GM12878 (cell line): ENCODE measurements around the gene ARHGDIA. TPM values are rescaled to one million over a fixed set of nuclear protein-coding genes. Genes with fewer than 3 reads are reported as not detected.

Source experiments
- ATAC-seq: fragments of 200-7000 bp; cut with Tn5 transposase; 3 replicates; pipeline ENCODE4 v1.9.1; 2020; ENCODE audit warnings: mild to moderate bottlenecking, moderate library complexity
- BruUV-seq: library from RNA; stranded (reverse); fragments of 400-500 nt; replicated peaks from 2 replicates; lab custom pipeline; 2021; lab: Mats Ljungman, UMichigan
- CTCF ChIA-PET: fragments of 300-600 bp; sonication (Branson Sonifier 250); formaldehyde crosslinking; extraction: SDS; loops from one replicate; lab custom pipeline; 2021; ENCODE audit warnings: inconsistent platforms; lab: Yijun Ruan, JAX
- POLR2A ChIA-PET: fragments of 350-600 bp; formaldehyde crosslinking; extraction: SDS; loops from one replicate; lab custom pipeline; 2021; ENCODE audit warnings: inconsistent platforms; lab: Charles Lee
- RAD21 ChIA-PET: fragments of 300-600 bp; sonication (Branson Sonifier 250); formaldehyde crosslinking; loops from one replicate; lab custom pipeline; 2023; ENCODE audit warnings: antibody characterized with exemption; ENCODE audit not compliant: unreplicated experiment; lab: Charles Lee
- SMC1A ChIA-PET: fragments of 300-600 bp; sonication (Branson Sonifier 250); formaldehyde crosslinking; loops from one replicate; lab custom pipeline; 2023; ENCODE audit not compliant: unreplicated experiment, uncharacterized antibody; lab: Charles Lee
- DNase-seq: peaks from one replicate; pipeline ENCODE4 v3.0.0-alpha.2; 2011; ENCODE audit warnings: low read depth, low spot score
- FAIRE-seq: peaks from 3 replicates; lab custom pipeline; 2011; peaks lifted over from hg19 to GRCh38; lab: Jason Lieb, UNC
- H2AFZ ChIP-seq: 2 replicates; pipeline ENCODE4 v1.6.0; 2011; ENCODE audit warnings: low read depth, low read length, control low read depth; ENCODE audit not compliant: control insufficient read depth
- H3K27ac ChIP-seq: 2 replicates; pipeline ENCODE4 v1.5.1; 2011; ENCODE audit warnings: control low read depth; ENCODE audit not compliant: control insufficient read depth, insufficient read depth
- H3K27me3 ChIP-seq, 2 experiments: replicated peaks in 1 of 2; 2 replicates each; pipeline versions ENCODE4 v1.6.0 to v1.6.1; 2011; ENCODE audit warnings: low read length in 1 of 2; ENCODE audit not compliant: control insufficient read depth in 2 of 2, insufficient read depth in 2 of 2
- H3K36me3 ChIP-seq, 2 experiments: 2 replicates each; pipeline ENCODE4 v1.5.1; 2011; ENCODE audit warnings: low read length in 1 of 2; ENCODE audit not compliant: control insufficient read depth in 2 of 2, insufficient read depth in 2 of 2
- H3K4me1 ChIP-seq: 2 replicates; pipeline ENCODE4 v1.6.1; 2011; ENCODE audit warnings: mild to moderate bottlenecking, low read length, moderate library complexity, mixed read lengths; ENCODE audit not compliant: control insufficient read depth, insufficient read depth
- H3K4me2 ChIP-seq: 2 replicates; pipeline ENCODE4 v1.6.0; 2011; ENCODE audit warnings: control low read depth; ENCODE audit not compliant: control insufficient read depth, insufficient read depth
- H3K4me3 ChIP-seq: fragments of 200-600 bp; sonication (generic); 2 replicates; pipeline ENCODE4 v1.5.1; 2016
- H3K79me2 ChIP-seq: 2 replicates; pipeline ENCODE4 v1.6.0; 2011; ENCODE audit warnings: low read length; ENCODE audit not compliant: control insufficient read depth, insufficient read depth
- H3K9ac ChIP-seq: 2 replicates; pipeline ENCODE4 v1.8.0; 2011; ENCODE audit warnings: low read length, control low read depth, mixed read lengths; ENCODE audit not compliant: control insufficient read depth, insufficient read depth
- H3K9me3 ChIP-seq: replicated peaks from 3 replicates; pipeline ENCODE4 v1.5.1; 2011; ENCODE audit warnings: mild to moderate bottlenecking, low read length; ENCODE audit not compliant: control insufficient read depth, insufficient read depth
- H4K20me1 ChIP-seq: 2 replicates; pipeline ENCODE4 v1.6.0; 2011; ENCODE audit not compliant: control insufficient read depth, insufficient read depth
- RCOR1 ChIP-seq: conservative IDR thresholded peaks from 2 replicates; pipeline ENCODE4 v1.6.1; 2012; ENCODE audit warnings: low read depth, low read length, improper control_type of control experiment
- ZNF274 ChIP-seq: IDR thresholded peaks from one replicate; pipeline ENCODE4 v1.8.0; 2011; ENCODE audit not compliant: insufficient read length, insufficient read depth
- ZNF687 ChIP-seq: fragments of 450-650 bp; IDR thresholded peaks from 2 replicates; pipeline ENCODE4 v1.6.1; 2017; ENCODE audit warnings: mild to moderate bottlenecking, moderate library complexity
- WGBS: methylation state at CpG from one replicate; pipeline ENCODE4 v1.1.6; 2016; ENCODE audit warnings: low lambda C conversion rate; ENCODE audit not compliant: insufficient replicate concordance, insufficient coverage; ENCODE audit errors: missing lambda C conversion rate; 5-methylcytosine and 5-hydroxymethylcytosine counted together
- in situ Hi-C: fragments of 300-500 bp; cut with MboI; formaldehyde crosslinking; loops from 9 replicates; pipeline ENCODE4 v1.14.3; 2018; ENCODE audit warnings: mixed read lengths
- intact Hi-C: fragments of 100-400 bp; cut with micrococcal nuclease; formaldehyde crosslinking; loops from one replicate; pipeline ENCODE4 v1.14.2; 2022; ENCODE audit not compliant: unreplicated experiment
- polyA plus RNA-seq, 11 experiments: library from polyadenylated mRNA; depleted of rRNA in 4 of 11; unstranded in 6 of 11; stranded (reverse) in 5 of 11; fragments of >200 nt; fragmentation: Nextera tagmentation in 4 of 11; fragmentation: Illumina TruSeq in 1 of 11; extraction: Ambion mirVana in 4 of 11; extraction: Trizol in 1 of 11; gene quantifications; 1 replicate in 1 of 11; 2 replicates in 10 of 11; pipeline versions ENCODE4 v1.2.1 to v1.2.3, GENCODE V29; 2011 to 2016; ENCODE audit warnings: inconsistent platforms in 2 of 11, missing spikeins in 2 of 11, low read depth in 1 of 11
- total RNA-seq, 4 experiments: library from RNA; depleted of rRNA in 3 of 4; stranded (reverse); fragments of >200 nt in 3 of 4; fragmentation: Illumina TruSeq in 1 of 4; extraction: Trizol in 1 of 4; gene quantifications; 2 replicates each; pipeline versions ENCODE4 v1.2.1 to v1.2.3, GENCODE V29; 2013 to 2021

The ARHGDIA gene
- total and polyA plus RNA-seq, 10 of the 15 experiments (the other 5 are each of a cell fraction or from before 2014, with no cell fraction given), result 17.9 to 552 (median 169) TPM

- TF ChIP-seq ZNF687 (no peak), RCOR1 (no peak)
Measured at GRCh38 chr17:81825841-81826466, 45.2 kb downstream of the ARHGDIA start (continued).

GRCh38 chr17:81824595-81824994, 46.5 kb downstream of the ARHGDIA start:
- FAIRE-seq, result no peak
- intact Hi-C loops, result no loop called here
- no peak for TF ChIP-seq ZNF274
- TF ChIP-seq, all 136 proteins: peak for 0

More at GRCh38 chr17:81824595-81824994, 46.5 kb downstream of the ARHGDIA start:
- Histone ChIP-seq H3K9me3 (no peaks in the 10 kb centered on the region), H3K4me2 (no peak overlapping the region), H3K36me3 (no peaks in the 10 kb centered on the region), H3K4me1 (no peaks in the 10 kb centered on the region), H3K9ac (no peak overlapping the region), H3K27ac (no peak overlapping the region), H3K79me2 (no peaks in the 10 kb centered on the region), H3K4me3 (no peak overlapping the region), H4K20me1 (no peaks in the 10 kb centered on the region), H3K27me3 (no peaks in the 10 kb centered on the region), H2AFZ (no peak overlapping the region)
- DNase-seq (no peak), ATAC-seq (no peak)
- in situ Hi-C loops, result loop anchor here (5.0 kb wide), 1 partner anchor 107 kb away; no protein-coding TSS in a partner anchor
- no TSS peak for BruUV-seq
- WGBS, result 59% methylated on average over 11 of the region's 11 CpGs
- POLR2A ChIA-PET, result no interaction called here
- CTCF ChIA-PET, result interaction anchor here (1.4 kb wide), 1 partner anchor 89 kb away, joined by 5 read pairs; no protein-coding TSS in a partner anchor
- SMC1A ChIA-PET, result no interaction called here
- RAD21 ChIA-PET, result no interaction called here
